HG03378 (cell line): ENCODE results near the gene OR10H4.
"Not testable (repeated sequence)": the region's sequence is repeated elsewhere in the genome, so short reads cannot be mapped to it uniquely, and the experiment has no call there.

Experiments
- ATAC-seq: cut with Tn5 transposase; IDR thresholded peaks from one replicate; pipeline ENCODE4 v1.9.1; 2021; ENCODE audit warnings: mild to moderate bottlenecking, moderate library complexity; ENCODE audit not compliant: unreplicated experiment

Gene OR10H4

GRCh38 chr19:15948223-15949058 is at the start of gene OR10H4:
Gene OR10H4 (plus strand): TSS chr19:15949008. CDS start chr19:15949008, 0 bp downstream.
- ATAC-seq, result no peak

- ATAC-seq, result not testable (repeated sequence)
Measured at GRCh38 chr19:15899561-15899960, 49.2 kb upstream of the OR10H4 start.

GRCh38 chr19:15900032-15900431 is 48.8 kb upstream of the OR10H4 start:
- ATAC-seq, result not testable (repeated sequence)

- ATAC-seq, result no peak
Measured at GRCh38 chr19:15900504-15900903, 48.3 kb upstream of the OR10H4 start.

- ATAC-seq, result no peak
Measured at GRCh38 chr19:15902254-15902653, 46.6 kb upstream of the OR10H4 start.

- ATAC-seq, result not testable (repeated sequence)
Measured at GRCh38 chr19:15902898-15903297, 45.9 kb upstream of the OR10H4 start.

GRCh38 chr19:15905026-15905425 is 43.8 kb upstream of the OR10H4 start:
- no peak for ATAC-seq

GRCh38 chr19:15911599-15912235 is 37.1 kb upstream of the OR10H4 start:
- no peak for ATAC-seq

GRCh38 chr19:15913384-15913783 is 35.4 kb upstream of the OR10H4 start:
- no peak for ATAC-seq

GRCh38 chr19:15913830-15914229 is 35.0 kb upstream of the OR10H4 start:
- no peak for ATAC-seq

GRCh38 chr19:15915109-15915508 is 33.7 kb upstream of the OR10H4 start:
- no peak for ATAC-seq

GRCh38 chr19:15919243-15919642 is 29.6 kb upstream of the OR10H4 start:
- ATAC-seq, result no peak

GRCh38 chr19:15922021-15922420 is 26.8 kb upstream of the OR10H4 start:
- no peak for ATAC-seq

- no peak for ATAC-seq
Measured at GRCh38 chr19:15923702-15924101, 25.1 kb upstream of the OR10H4 start.

- ATAC-seq, result no peak
Measured at GRCh38 chr19:15926484-15926883, 22.3 kb upstream of the OR10H4 start.

GRCh38 chr19:15928321-15928720 is 20.5 kb upstream of the OR10H4 start:
- no peak for ATAC-seq

- not testable (repeated sequence) for ATAC-seq
Measured at GRCh38 chr19:15933761-15934331, 15.0 kb upstream of the OR10H4 start.

GRCh38 chr19:15934332-15935078 is 14.3 kb upstream of the OR10H4 start, which contains the start of gene CYP4F11:
Gene CYP4F11 (minus strand): TSS chr19:15934529. CDS start chr19:15934408, 121 bp downstream.
- no peak for ATAC-seq

- ATAC-seq, result no peak
Measured at GRCh38 chr19:15935167-15935702, 13.6 kb upstream of the OR10H4 start.

GRCh38 chr19:15936173-15936572 is 12.6 kb upstream of the OR10H4 start:
- no peak for ATAC-seq

GRCh38 chr19:15936950-15937349 is 11.9 kb upstream of the OR10H4 start:
- no peak for ATAC-seq
